A549 (cell line): ENCODE results near the gene SKIDA1. TPM values are rescaled to one million over a fixed set of nuclear protein-coding genes. Genes with fewer than 3 reads are reported as not detected.

ENCODE experiments used
- ATAC-seq, 2 experiments: fragments of 200-7000 bp in 1 of 2; fragments of >200 bp in 1 of 2; cut with Nextera tagmentation in 1 of 2; cut with Tn5 transposase in 1 of 2; 3 replicates each; pipeline versions ENCODE4 v1.8.0 to v1.9.1; 2018 to 2020; ENCODE audit warnings: mild to moderate bottlenecking in 1 of 2, moderate library complexity in 1 of 2
- CTCF ChIA-PET: fragments of 300-600 bp; sonication (Branson Sonifier 250); formaldehyde crosslinking; extraction: SDS; loops from one replicate; lab custom pipeline; 2021; ENCODE audit warnings: antibody characterized with exemption, inconsistent platforms; lab: Yijun Ruan, JAX
- POLR2A ChIA-PET: fragments of 350-600 bp; formaldehyde crosslinking; extraction: SDS; loops from one replicate; lab custom pipeline; 2021; ENCODE audit warnings: antibody characterized with exemption, inconsistent platforms; lab: Yijun Ruan, JAX
- DNase-seq, 2 experiments: peaks; one replicate each; pipeline versions ENCODE4 v3.0.0 to v3.0.0-alpha.2; 2011 to 2016; ENCODE audit warnings: low read depth in 1 of 2, low spot score in 1 of 2
- FAIRE-seq: peaks from 2 replicates; lab custom pipeline; 2011; peaks lifted over from hg19 to GRCh38; lab: Jason Lieb, UNC
- H3K27ac ChIP-seq, 2 experiments: fragments of >200 bp; sonication (Bioruptor Twin); formaldehyde crosslinking; 3 replicates each; pipeline ENCODE4 v1.5.1; 2016 to 2017
- H3K4me1 ChIP-seq: fragments of >200 bp; sonication (Bioruptor Twin); formaldehyde crosslinking; 3 replicates; pipeline ENCODE4 v1.6.1; 2016
- H3K4me2 ChIP-seq: fragments of >200 bp; sonication (Bioruptor Twin); formaldehyde crosslinking; 3 replicates; pipeline ENCODE4 v1.6.1; 2016
- H3K4me3 ChIP-seq: fragments of >200 bp; sonication (Bioruptor Twin); formaldehyde crosslinking; 3 replicates; pipeline ENCODE4 v1.5.1; 2016
- H3K9me3 ChIP-seq: fragments of >200 bp; sonication (Bioruptor Twin); formaldehyde crosslinking; 3 replicates; pipeline ENCODE4 v1.6.1; 2016
- CBX2 ChIP-seq: fragments of 200-600 bp; sonication (generic); IDR thresholded peaks from 2 replicates; pipeline ENCODE4 v1.6.1; 2016; ENCODE audit warnings: low read depth, mild to moderate bottlenecking, borderline replicate concordance
- CHD2 ChIP-seq: fragments of 150-350 bp; IDR thresholded peaks from 2 replicates; pipeline ENCODE4 v1.6.1; 2014; ENCODE audit warnings: low read length; ENCODE audit not compliant: partially characterized antibody
- CTCF ChIP-seq: fragments of >200 bp; sonication (Bioruptor Twin); formaldehyde crosslinking; IDR thresholded peaks from 3 replicates; pipeline ENCODE4 v1.5.1; 2016
- FOSL2 ChIP-seq, 2 experiments: fragments of 450-650 bp in 1 of 2; fragments of >200 bp in 1 of 2; sonication (Bioruptor Twin) in 1 of 2; formaldehyde crosslinking; IDR thresholded peaks; 2 replicates each; pipeline versions ENCODE4 v1.5.0 to v1.6.1; 2016 to 2020; ENCODE audit warnings: mild to moderate bottlenecking in 1 of 2, moderate library complexity in 1 of 2
- GATA3 ChIP-seq: IDR thresholded peaks from 2 replicates; pipeline ENCODE4 v1.6.1; 2012; ENCODE audit warnings: borderline replicate concordance
- HOXA7 ChIP-seq: fragments of 250-450 bp; sonication (Bioruptor Pico); IDR thresholded peaks from 2 replicates; pipeline ENCODE4 v1.5.0; 2020; ENCODE audit warnings: mild to moderate bottlenecking, moderate library complexity
- JUN ChIP-seq, 2 experiments: fragments of >200 bp; sonication (Bioruptor Twin); formaldehyde crosslinking; IDR thresholded peaks; 2 replicates in 1 of 2; 3 replicates in 1 of 2; pipeline ENCODE4 v1.6.1; 2016 to 2017
- KDM1A ChIP-seq: fragments of 200-600 bp; sonication (generic); IDR thresholded peaks from 2 replicates; pipeline ENCODE4 v1.6.1; 2016; ENCODE audit warnings: low read depth, mild to moderate bottlenecking
- MAFK ChIP-seq: fragments of 450-650 bp; IDR thresholded peaks from 2 replicates; pipeline ENCODE4 v1.6.1; 2014; ENCODE audit not compliant: partially characterized antibody
- NFE2L2 ChIP-seq: fragments of 150-350 bp; conservative IDR thresholded peaks from 2 replicates; pipeline ENCODE4 v1.6.1; 2014; ENCODE audit warnings: low read length
- NPAS2 ChIP-seq: fragments of 250-450 bp; sonication (Bioruptor Pico); IDR thresholded peaks from 2 replicates; pipeline ENCODE4 v1.8.0; 2022; ENCODE audit warnings: mild to moderate bottlenecking, moderate library complexity, borderline replicate concordance
- NR3C1 ChIP-seq: fragments of >200 bp; sonication (Bioruptor Twin); formaldehyde crosslinking; IDR thresholded peaks from 3 replicates; pipeline ENCODE4 v1.6.1; 2017
- POLR2AphosphoS2 ChIP-seq: conservative IDR thresholded peaks from 2 replicates; pipeline ENCODE4 v1.6.1; 2012; ENCODE audit warnings: low read length, improper control_type of control experiment, inconsistent platforms
- RCOR1 ChIP-seq: fragments of 150-350 bp; IDR thresholded peaks from 2 replicates; pipeline ENCODE4 v1.6.1; 2014; ENCODE audit warnings: antibody characterized with exemption, low read length, low read depth
- SMC3 ChIP-seq: fragments of >200 bp; sonication (Bioruptor Twin); formaldehyde crosslinking; IDR thresholded peaks from 3 replicates; pipeline ENCODE4 v1.6.1; 2018; ENCODE audit warnings: inconsistent platforms
- TFCP2L1 ChIP-seq: fragments of 250-450 bp; sonication (Bioruptor Pico); IDR thresholded peaks from 2 replicates; pipeline ENCODE4 v1.5.0; 2021; ENCODE audit warnings: mild to moderate bottlenecking
- TP53 ChIP-seq: fragments of 250-450 bp; sonication (Bioruptor Pico); IDR thresholded peaks from 2 replicates; pipeline ENCODE4 v1.5.0; 2021; ENCODE audit warnings: mild to moderate bottlenecking, moderate library complexity
- ZFP36 ChIP-seq: fragments of 450-650 bp; IDR thresholded peaks from 2 replicates; pipeline ENCODE4 v1.6.1; 2014; ENCODE audit warnings: borderline replicate concordance; ENCODE audit not compliant: partially characterized antibody
- ZSCAN20 ChIP-seq: fragments of 250-450 bp; sonication (Bioruptor Pico); IDR thresholded peaks from 2 replicates; pipeline ENCODE4 v1.8.0; 2022; ENCODE audit warnings: mild to moderate bottlenecking, moderate library complexity
- WGBS: methylation state at CpG from one replicate; pipeline ENCODE4 v1.1.6; 2017; ENCODE audit errors: missing lambda C conversion rate; 5-methylcytosine and 5-hydroxymethylcytosine counted together
- polyA plus RNA-seq, 4 experiments: library from polyadenylated mRNA; depleted of rRNA in 3 of 4; stranded (reverse); fragments of >200 nt; fragmentation: RNase III in 1 of 4; extraction: RNeasy Plus Mini Kit Qiagen cat#74134 plus additional on column Dnase treatment in 1 of 4; gene quantifications; 2 replicates in 3 of 4; 3 replicates in 1 of 4; pipeline ENCODE4 v1.2.3, GENCODE V29; 2011 to 2017
- TF ChIP-seq, protein P1 (sequence below): fragments of 200-600 bp; sonication (generic); IDR thresholded peaks from 2 replicates; pipeline ENCODE4 v1.6.1; 2016; ENCODE audit warnings: antibody characterized with exemption, mild to moderate bottlenecking, moderate library complexity
- TF ChIP-seq, protein P2 (sequence below): fragments of 250-450 bp; sonication (Bioruptor Pico); IDR thresholded peaks from 2 replicates; pipeline ENCODE4 v1.5.0; 2020; ENCODE audit warnings: low read depth, mild to moderate bottlenecking, moderate library complexity
- TF ChIP-seq, protein P3 (sequence below): IDR thresholded peaks from 2 replicates; pipeline ENCODE4 v1.6.1; 2012

Gene SKIDA1
- polyA plus RNA-seq, 2 of the 4 experiments (the other 2 are of a cell fraction) = 1.0 to 4.1 TPM

- POLR2A ChIA-PET = no interaction called here
- 96% methylated on average over 10 of the region's 10 CpGs for WGBS
- Histone ChIP-seq H3K4me3 (no peak overlapping the region), H3K9me3 (peaks cover 3% of the 10 kb centered on the region; the same call in 2 of the 3 replicates), H3K4me1 (peaks cover 42% of the 10 kb centered on the region), H3K27ac (no peak overlapping the region), H3K4me2 (no peak overlapping the region)
- DNase-seq (no peak), FAIRE-seq (peak; percentile 18), ATAC-seq (no peak)
- CTCF ChIA-PET = interaction anchor here (0.9 to 2.9 kb wide), 4 partner anchors 8 to 208 kb away, joined by 3 to 17 read pairs (median 4); no protein-coding TSS in a partner anchor
- TF ChIP-seq, protein P1, sequence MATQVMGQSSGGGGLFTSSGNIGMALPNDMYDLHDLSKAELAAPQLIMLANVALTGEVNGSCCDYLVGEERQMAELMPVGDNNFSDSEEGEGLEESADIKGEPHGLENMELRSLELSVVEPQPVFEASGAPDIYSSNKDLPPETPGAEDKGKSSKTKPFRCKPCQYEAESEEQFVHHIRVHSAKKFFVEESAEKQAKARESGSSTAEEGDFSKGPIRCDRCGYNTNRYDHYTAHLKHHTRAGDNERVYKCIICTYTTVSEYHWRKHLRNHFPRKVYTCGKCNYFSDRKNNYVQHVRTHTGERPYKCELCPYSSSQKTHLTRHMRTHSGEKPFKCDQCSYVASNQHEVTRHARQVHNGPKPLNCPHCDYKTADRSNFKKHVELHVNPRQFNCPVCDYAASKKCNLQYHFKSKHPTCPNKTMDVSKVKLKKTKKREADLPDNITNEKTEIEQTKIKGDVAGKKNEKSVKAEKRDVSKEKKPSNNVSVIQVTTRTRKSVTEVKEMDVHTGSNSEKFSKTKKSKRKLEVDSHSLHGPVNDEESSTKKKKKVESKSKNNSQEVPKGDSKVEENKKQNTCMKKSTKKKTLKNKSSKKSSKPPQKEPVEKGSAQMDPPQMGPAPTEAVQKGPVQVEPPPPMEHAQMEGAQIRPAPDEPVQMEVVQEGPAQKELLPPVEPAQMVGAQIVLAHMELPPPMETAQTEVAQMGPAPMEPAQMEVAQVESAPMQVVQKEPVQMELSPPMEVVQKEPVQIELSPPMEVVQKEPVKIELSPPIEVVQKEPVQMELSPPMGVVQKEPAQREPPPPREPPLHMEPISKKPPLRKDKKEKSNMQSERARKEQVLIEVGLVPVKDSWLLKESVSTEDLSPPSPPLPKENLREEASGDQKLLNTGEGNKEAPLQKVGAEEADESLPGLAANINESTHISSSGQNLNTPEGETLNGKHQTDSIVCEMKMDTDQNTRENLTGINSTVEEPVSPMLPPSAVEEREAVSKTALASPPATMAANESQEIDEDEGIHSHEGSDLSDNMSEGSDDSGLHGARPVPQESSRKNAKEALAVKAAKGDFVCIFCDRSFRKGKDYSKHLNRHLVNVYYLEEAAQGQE = no peak
- TF ChIP-seq GATA3 (no peak), MAFK (no peak), POLR2AphosphoS2 (no peak), ZFP36 (no peak), RCOR1 (no peak), SMC3 (no peak), ZSCAN20 (CRISPR knock-in tag) (no peak), NFE2L2 (no peak), TFCP2L1 (CRISPR knock-in tag) (no peak), TP53 (CRISPR knock-in tag) (no peak), CHD2 (no peak), CTCF (no peak), NR3C1 (no peak), FOSL2 (IDR thresholded peaks at IDR 0.05) (no peak), FOSL2 (CRISPR knock-in tag; IDR thresholded peaks at IDR 0.05) (no peak), HOXA7 (CRISPR knock-in tag) (no peak), CBX2 (no peak)
- TF ChIP-seq, protein P2, sequence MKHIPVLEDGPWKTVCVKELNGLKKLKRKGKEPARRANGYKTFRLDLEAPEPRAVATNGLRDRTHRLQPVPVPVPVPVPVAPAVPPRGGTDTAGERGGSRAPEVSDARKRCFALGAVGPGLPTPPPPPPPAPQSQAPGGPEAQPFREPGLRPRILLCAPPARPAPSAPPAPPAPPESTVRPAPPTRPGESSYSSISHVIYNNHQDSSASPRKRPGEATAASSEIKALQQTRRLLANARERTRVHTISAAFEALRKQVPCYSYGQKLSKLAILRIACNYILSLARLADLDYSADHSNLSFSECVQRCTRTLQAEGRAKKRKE (CRISPR knock-in tag) = no peak
- TF ChIP-seq, protein P3, sequence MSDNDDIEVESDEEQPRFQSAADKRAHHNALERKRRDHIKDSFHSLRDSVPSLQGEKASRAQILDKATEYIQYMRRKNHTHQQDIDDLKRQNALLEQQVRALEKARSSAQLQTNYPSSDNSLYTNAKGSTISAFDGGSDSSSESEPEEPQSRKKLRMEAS = no peak
Measured at GRCh38 chr10:21487416-21488180, 37.9 kb downstream of the SKIDA1 start.

DNA sequence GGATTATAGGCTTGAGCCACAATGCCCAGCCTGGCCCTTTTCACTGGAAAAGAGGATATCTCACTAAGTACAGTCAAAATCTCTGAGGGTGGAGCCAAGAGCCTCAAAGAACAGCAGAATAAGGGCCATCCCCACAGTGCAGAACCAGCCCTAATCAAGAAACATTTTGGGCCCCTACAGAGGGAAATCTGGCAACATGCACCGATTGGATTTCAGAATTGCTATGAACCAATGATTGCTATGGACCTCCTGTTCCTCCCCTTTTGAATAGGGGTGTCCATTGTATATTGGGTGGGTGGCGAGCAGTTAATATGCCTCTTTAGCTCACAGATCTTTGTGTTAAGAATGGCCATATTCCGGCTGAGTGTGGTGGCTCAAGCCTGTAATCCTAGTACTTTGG is 42.7 kb downstream of the SKIDA1 start:
- FAIRE-seq = no peak
- ATAC-seq = no peak
- no peak for TF ChIP-seq GATA3
- TF ChIP-seq, protein P1 = no peak
- no peak for TF ChIP-seq TFCP2L1 (CRISPR knock-in tag)
- no peak for TF ChIP-seq CTCF
- TF ChIP-seq SMC3 = no peak
- TF ChIP-seq NPAS2 (CRISPR knock-in tag) = no peak
- TF ChIP-seq KDM1A = no peak
- TF ChIP-seq JUN (IDR thresholded peaks at IDR 0.05) = no peak
- TF ChIP-seq, all 56 proteins: peak for 0
- H3K4me1 ChIP-seq = peaks cover 8% of the 10 kb centered on the region; the same call in 2 of the 3 replicates
- POLR2A ChIA-PET = no interaction called here
- no peak overlapping the region for H3K27ac ChIP-seq
- H3K4me2 ChIP-seq = no peak overlapping the region
- peaks cover 9% of the 10 kb centered on the region; the same call in 2 of the 3 replicates for H3K9me3 ChIP-seq
- CTCF ChIA-PET = interaction anchor here (1.0 to 2.0 kb wide), 2 partner anchors 13 to 175 kb away, joined by 4 to 7 read pairs; no protein-coding TSS in a partner anchor
- 91% methylated on average over 3 of the region's 3 CpGs for WGBS
- DNase-seq = no peak
- no peak overlapping the region for H3K4me3 ChIP-seq
